ENCODE measurements around the gene GNAL.

GRCh38 chr18:11801573-11801972 is 112.5 kb downstream of the GNAL start:
- TF ChIP-seq, protein P1, sequence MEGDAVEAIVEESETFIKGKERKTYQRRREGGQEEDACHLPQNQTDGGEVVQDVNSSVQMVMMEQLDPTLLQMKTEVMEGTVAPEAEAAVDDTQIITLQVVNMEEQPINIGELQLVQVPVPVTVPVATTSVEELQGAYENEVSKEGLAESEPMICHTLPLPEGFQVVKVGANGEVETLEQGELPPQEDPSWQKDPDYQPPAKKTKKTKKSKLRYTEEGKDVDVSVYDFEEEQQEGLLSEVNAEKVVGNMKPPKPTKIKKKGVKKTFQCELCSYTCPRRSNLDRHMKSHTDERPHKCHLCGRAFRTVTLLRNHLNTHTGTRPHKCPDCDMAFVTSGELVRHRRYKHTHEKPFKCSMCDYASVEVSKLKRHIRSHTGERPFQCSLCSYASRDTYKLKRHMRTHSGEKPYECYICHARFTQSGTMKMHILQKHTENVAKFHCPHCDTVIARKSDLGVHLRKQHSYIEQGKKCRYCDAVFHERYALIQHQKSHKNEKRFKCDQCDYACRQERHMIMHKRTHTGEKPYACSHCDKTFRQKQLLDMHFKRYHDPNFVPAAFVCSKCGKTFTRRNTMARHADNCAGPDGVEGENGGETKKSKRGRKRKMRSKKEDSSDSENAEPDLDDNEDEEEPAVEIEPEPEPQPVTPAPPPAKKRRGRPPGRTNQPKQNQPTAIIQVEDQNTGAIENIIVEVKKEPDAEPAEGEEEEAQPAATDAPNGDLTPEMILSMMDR (IDR thresholded peaks at IDR 0.05; ENCODE audit: borderline replicate concordance, extremely low read depth, low read length, poor library complexity, severe bottlenecking): no peak
- no peak for TF ChIP-seq EZH2 (IDR thresholded peaks at IDR 0.05; ENCODE audit: borderline replicate concordance, low read depth, low read length, severe bottlenecking)

Data from DND-41 (cell line).